Medulla oblongata (tissue), 1 donor: ENCODE measurements around the gene TGFBR2.
"Not testable (repeated sequence)": the region's sequence is repeated elsewhere in the genome, so short reads cannot be mapped to it uniquely, and the experiment has no call there.

Experiments
- DNase-seq: peaks from one replicate; pipeline ENCODE4 v3.0.0-alpha.2; 2015; ENCODE audit errors: extremely low spot score

Gene TGFBR2

GRCh38 chr3:30657914-30658313, 51.5 kb downstream of the TGFBR2 start:
- no peak for DNase-seq

- peak; percentile 72 for DNase-seq
Measured at GRCh38 chr3:30658328-30659052, 52.1 kb downstream of the TGFBR2 start.

GRCh38 chr3:30659270-30660130, 53.1 kb downstream of the TGFBR2 start:
- DNase-seq: no peak

- DNase-seq: no peak
Measured at GRCh38 chr3:30660136-30660535, 53.7 kb downstream of the TGFBR2 start.

- DNase-seq: no peak
Measured at GRCh38 chr3:30660656-30661055, 54.3 kb downstream of the TGFBR2 start.

- DNase-seq: no peak
Measured at GRCh38 chr3:30661098-30661873, 54.9 kb downstream of the TGFBR2 start.

- no peak for DNase-seq
Measured at GRCh38 chr3:30662836-30663235, 56.4 kb downstream of the TGFBR2 start.

- DNase-seq: no peak
Measured at GRCh38 chr3:30663533-30664241, 57.3 kb downstream of the TGFBR2 start.

GRCh38 chr3:30664459-30664858, 58.1 kb downstream of the TGFBR2 start:
- no peak for DNase-seq

- peak; percentile 52 for DNase-seq
Measured at GRCh38 chr3:30664884-30665283, 58.5 kb downstream of the TGFBR2 start.

GRCh38 chr3:30665539-30665938, 59.1 kb downstream of the TGFBR2 start:
- DNase-seq: no peak

GRCh38 chr3:30666572-30667279, 60.3 kb downstream of the TGFBR2 start:
- DNase-seq: no peak

- no peak for DNase-seq
Measured at GRCh38 chr3:30667280-30667651, 60.9 kb downstream of the TGFBR2 start.

GRCh38 chr3:30668051-30668609, 61.7 kb downstream of the TGFBR2 start:
- no peak for DNase-seq

GRCh38 chr3:30669360-30669934, 63.0 kb downstream of the TGFBR2 start:
- DNase-seq: not testable (repeated sequence)

GRCh38 chr3:30670292-30670691, 63.9 kb downstream of the TGFBR2 start:
- DNase-seq: no peak

GRCh38 chr3:30671527-30672286, 65.3 kb downstream of the TGFBR2 start:
- DNase-seq: no peak

GRCh38 chr3:30672287-30672735, 65.9 kb downstream of the TGFBR2 start:
- no peak for DNase-seq

- DNase-seq: no peak
Measured at GRCh38 chr3:30672959-30673358, 66.6 kb downstream of the TGFBR2 start.
